ENCODE results near the gene NRG3.

The NRG3 gene

DNA sequence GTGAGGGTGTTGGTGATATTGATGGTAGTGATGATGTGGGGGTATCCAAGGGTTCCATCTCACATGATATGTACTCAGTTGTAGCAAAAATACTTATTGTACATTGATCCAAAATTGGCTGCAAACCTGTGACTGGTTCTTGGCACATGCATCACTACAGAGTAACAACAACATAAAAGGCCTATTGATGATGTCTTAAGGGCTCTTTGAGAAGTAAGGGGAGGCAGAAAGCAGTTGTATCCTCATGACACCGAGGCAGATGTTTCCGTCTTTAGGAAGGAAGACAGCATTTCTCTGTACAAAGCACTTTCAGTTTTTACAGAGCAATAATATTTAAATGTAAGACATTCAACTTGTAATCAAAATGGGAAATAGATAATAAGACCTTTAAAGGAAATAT is 34.5 kb downstream of the NRG3 start:
- no peak overlapping the region for H3K4me3 ChIP-seq (ENCODE audit: low read depth, low read length)
- TF ChIP-seq ZBTB20 (tag by site-specific recombination; IDR thresholded peaks at IDR 0.05), result no peak
- H3K9me3 ChIP-seq (ENCODE audit: control insufficient read depth, insufficient read depth, low read depth, low read length), result no peaks in the 10 kb centered on the region
- ChIA-PET POLR2A (no interaction called here), CTCF (no interaction called here)
- H3K36me3 ChIP-seq (ENCODE audit: control insufficient read depth in 2 of 2, insufficient read depth in 1 of 2, low read length in 2 of 2), result no peaks in the 10 kb centered on the region
- H3K27ac ChIP-seq (ENCODE audit: extremely low read depth, low read depth, low read length), result no peak overlapping the region
- no peaks in the 10 kb centered on the region for H3K4me1 ChIP-seq (ENCODE audit: control insufficient read depth, insufficient read depth, low read length)

GRCh38 chr10:81911328-81911727 is 36.3 kb downstream of the NRG3 start:
- H3K9me3 ChIP-seq (ENCODE audit: control insufficient read depth, insufficient read depth, low read depth, low read length), result no peaks in the 10 kb centered on the region
- no peak for TF ChIP-seq ZNF175 (tag by site-specific recombination; IDR thresholded peaks at IDR 0.05)
- no peak for TF ChIP-seq ZNF48 (tag by site-specific recombination; IDR thresholded peaks at IDR 0.05)
- TF ChIP-seq ZNF549 (tag by site-specific recombination; IDR thresholded peaks at IDR 0.05), result no peak
- TF ChIP-seq ZNF529 (tag by site-specific recombination; IDR thresholded peaks at IDR 0.05; ENCODE audit: insufficient replicate concordance), result no peak
- no peak for TF ChIP-seq ZBTB49 (tag by site-specific recombination; IDR thresholded peaks at IDR 0.05; ENCODE audit: low read depth)
- TF ChIP-seq ZNF416 (tag by site-specific recombination; IDR thresholded peaks at IDR 0.05), result no peak
- ChIA-PET CTCF (interaction anchor here (0.6 kb wide), 1 partner anchor 9 kb away, joined by 3 read pairs; no protein-coding TSS in a partner anchor), POLR2A (no interaction called here)
- H3K27ac ChIP-seq (ENCODE audit: extremely low read depth, low read depth, low read length), result no peak overlapping the region
- H3K4me1 ChIP-seq (ENCODE audit: control insufficient read depth, insufficient read depth, low read length), result no peaks in the 10 kb centered on the region
- no peaks in the 10 kb centered on the region for H3K36me3 ChIP-seq (ENCODE audit: control insufficient read depth in 2 of 2, insufficient read depth in 1 of 2, low read length in 2 of 2)
- H3K4me3 ChIP-seq (ENCODE audit: low read depth, low read length), result no peak overlapping the region

- Histone ChIP-seq H3K27ac (ENCODE audit: extremely low read depth, low read depth, low read length) (no peak overlapping the region), H3K36me3 (ENCODE audit: control insufficient read depth in 2 of 2, insufficient read depth in 1 of 2, low read length in 2 of 2) (no peaks in the 10 kb centered on the region), H3K9me3 (ENCODE audit: control insufficient read depth, insufficient read depth, low read depth, low read length) (no peaks in the 10 kb centered on the region), H3K4me3 (ENCODE audit: low read depth, low read length) (no peak overlapping the region), H3K4me1 (ENCODE audit: control insufficient read depth, insufficient read depth, low read length) (no peaks in the 10 kb centered on the region)
- POLR2A ChIA-PET, result no interaction called here
- CTCF ChIA-PET, result no interaction called here
- TF ChIP-seq YY1 (tag by site-specific recombination; IDR thresholded peaks at IDR 0.05), result no peak
- no peak for TF ChIP-seq ZNF169 (tag by site-specific recombination; IDR thresholded peaks at IDR 0.05)
- TF ChIP-seq ZSCAN5A (tag by site-specific recombination; IDR thresholded peaks at IDR 0.05), result no peak
- TF ChIP-seq ZNF660 (tag by site-specific recombination; IDR thresholded peaks at IDR 0.05), result no peak
- TF ChIP-seq, protein P1, sequence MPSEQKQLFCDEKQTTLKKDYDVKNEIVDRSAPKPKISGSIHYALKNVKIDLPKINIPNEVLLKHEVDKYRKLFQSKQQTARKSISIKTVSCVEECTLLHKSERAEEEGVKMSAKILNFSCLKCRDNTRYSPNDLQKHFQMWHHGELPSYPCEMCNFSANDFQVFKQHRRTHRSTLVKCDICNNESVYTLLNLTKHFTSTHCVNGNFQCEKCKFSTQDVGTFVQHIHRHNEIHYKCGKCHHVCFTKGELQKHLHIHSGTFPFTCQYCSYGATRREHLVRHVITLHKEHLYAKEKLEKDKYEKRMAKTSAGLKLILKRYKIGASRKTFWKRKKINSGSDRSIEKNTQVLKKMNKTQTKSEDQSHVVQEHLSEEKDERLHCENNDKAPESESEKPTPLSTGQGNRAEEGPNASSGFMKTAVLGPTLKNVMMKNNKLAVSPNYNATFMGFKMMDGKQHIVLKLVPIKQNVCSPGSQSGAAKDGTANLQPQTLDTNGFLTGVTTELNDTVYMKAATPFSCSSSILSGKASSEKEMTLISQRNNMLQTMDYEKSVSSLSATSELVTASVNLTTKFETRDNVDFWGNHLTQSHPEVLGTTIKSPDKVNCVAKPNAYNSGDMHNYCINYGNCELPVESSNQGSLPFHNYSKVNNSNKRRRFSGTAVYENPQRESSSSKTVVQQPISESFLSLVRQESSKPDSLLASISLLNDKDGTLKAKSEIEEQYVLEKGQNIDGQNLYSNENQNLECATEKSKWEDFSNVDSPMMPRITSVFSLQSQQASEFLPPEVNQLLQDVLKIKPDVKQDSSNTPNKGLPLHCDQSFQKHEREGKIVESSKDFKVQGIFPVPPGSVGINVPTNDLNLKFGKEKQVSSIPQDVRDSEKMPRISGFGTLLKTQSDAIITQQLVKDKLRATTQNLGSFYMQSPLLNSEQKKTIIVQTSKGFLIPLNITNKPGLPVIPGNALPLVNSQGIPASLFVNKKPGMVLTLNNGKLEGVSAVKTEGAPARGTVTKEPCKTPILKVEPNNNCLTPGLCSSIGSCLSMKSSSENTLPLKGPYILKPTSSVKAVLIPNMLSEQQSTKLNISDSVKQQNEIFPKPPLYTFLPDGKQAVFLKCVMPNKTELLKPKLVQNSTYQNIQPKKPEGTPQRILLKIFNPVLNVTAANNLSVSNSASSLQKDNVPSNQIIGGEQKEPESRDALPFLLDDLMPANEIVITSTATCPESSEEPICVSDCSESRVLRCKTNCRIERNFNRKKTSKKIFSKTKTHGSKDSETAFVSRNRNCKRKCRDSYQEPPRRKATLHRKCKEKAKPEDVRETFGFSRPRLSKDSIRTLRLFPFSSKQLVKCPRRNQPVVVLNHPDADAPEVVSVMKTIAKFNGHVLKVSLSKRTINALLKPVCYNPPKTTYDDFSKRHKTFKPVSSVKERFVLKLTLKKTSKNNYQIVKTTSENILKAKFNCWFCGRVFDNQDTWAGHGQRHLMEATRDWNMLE (tag by site-specific recombination; conservative IDR thresholded peaks at IDR 0.05; ENCODE audit: low read depth), result no peak
- no peak for TF ChIP-seq SP3 (tag by site-specific recombination; IDR thresholded peaks at IDR 0.05)
- no peak for TF ChIP-seq ZNF510 (tag by site-specific recombination; IDR thresholded peaks at IDR 0.05; ENCODE audit: insufficient replicate concordance)
- TF ChIP-seq ZFP37 (tag by site-specific recombination; IDR thresholded peaks at IDR 0.05), result no peak
- TF ChIP-seq ZNF248 (tag by site-specific recombination; IDR thresholded peaks at IDR 0.05), result no peak
- TF ChIP-seq ZFHX2 (tag by site-specific recombination; conservative IDR thresholded peaks at IDR 0.05), result no peak
- TF ChIP-seq ZNF211 (tag by site-specific recombination; IDR thresholded peaks at IDR 0.05; ENCODE audit: low read depth), result no peak
- no peak for TF ChIP-seq ZNF133 (tag by site-specific recombination; IDR thresholded peaks at IDR 0.05)
- no peak for TF ChIP-seq ZNF530 (tag by site-specific recombination; IDR thresholded peaks at IDR 0.05; ENCODE audit: low read depth)
- no peak for TF ChIP-seq ZNF138 (tag by site-specific recombination; IDR thresholded peaks at IDR 0.05; ENCODE audit: borderline replicate concordance)
- TF ChIP-seq ZNF513 (tag by site-specific recombination; IDR thresholded peaks at IDR 0.05), result no peak
Observed at GRCh38 chr10:81914736-81915503, 39.9 kb downstream of the NRG3 start.

All from HEK293 (cell line).